Measurements from ENCODE around the gene ADA.
"Not testable (repeated sequence)": the region's sequence is repeated elsewhere in the genome, so short reads cannot be mapped to it uniquely, and the experiment has no call there.

Gene ADA

DNA sequence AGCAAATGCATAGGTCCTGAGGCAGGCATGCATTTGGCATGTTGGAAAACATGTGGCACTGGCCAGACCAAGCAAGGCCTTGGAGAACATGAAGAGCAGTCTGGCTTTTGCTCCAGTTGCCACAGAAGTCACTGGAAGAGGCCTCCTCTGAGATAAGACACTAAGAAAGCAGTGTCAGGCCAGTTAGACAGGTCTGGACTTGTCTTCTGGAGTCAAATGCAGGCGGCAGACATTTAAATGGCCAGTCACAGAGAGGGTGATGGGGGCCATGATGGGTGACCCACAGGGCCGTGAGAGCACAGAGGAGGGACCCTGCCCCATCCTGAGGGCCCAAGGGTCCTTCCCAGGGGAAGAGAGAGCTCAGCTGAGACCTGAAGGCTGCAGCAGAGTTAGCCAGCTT lies 26.7 kb upstream of the ADA start:
- DNase-seq, result no peak

DNA sequence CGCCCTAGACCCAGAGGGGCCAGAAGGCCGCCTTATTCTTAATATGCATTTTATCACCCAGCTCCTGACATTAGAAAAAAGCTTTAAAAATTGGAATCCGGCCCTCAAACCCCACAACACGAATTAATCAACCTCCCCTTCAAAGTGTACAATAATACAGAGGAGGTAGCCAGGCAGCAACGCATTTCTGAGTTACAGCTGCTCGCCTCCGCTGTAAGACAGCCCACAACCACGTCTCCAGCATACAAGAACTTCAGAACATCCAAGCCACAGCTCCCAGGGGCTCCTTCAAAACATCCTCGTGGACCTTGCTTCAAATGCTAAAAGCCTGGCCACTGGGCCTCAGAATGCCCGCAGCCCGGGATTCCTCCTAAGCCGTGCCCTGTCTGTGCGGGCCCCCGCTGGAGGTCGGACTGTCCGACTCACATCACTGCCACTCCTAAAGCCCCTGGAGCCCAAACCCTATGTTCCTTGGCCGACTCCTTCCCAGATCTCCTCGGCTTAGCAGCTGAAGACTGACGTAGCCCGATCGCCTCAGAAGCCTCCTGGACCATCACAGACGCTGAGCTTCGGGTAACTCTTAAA lies 20.9 kb upstream of the ADA start:
- DNase-seq, result not testable (repeated sequence)

DNA sequence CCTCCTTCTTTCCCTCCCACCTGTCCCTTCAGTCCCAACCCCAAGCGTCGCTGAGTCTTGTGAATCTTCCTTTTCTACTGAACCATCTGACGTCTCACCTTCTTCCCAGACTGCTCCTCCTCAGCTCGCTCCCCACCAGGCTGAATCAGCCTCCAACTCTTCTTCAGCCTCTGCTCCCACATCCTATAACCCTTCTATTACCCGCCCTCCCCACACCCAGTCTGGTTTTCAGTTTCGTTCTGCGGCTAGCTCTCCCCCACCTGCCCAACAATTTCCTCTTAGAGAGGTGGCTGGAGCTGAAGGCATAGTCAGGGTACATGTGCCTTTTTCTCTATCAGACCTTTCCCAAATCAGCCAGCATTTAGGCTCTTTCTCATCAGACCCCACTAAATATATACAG lies 20.0 kb upstream of the ADA start:
- DNase-seq, result peak; percentile 62

DNA sequence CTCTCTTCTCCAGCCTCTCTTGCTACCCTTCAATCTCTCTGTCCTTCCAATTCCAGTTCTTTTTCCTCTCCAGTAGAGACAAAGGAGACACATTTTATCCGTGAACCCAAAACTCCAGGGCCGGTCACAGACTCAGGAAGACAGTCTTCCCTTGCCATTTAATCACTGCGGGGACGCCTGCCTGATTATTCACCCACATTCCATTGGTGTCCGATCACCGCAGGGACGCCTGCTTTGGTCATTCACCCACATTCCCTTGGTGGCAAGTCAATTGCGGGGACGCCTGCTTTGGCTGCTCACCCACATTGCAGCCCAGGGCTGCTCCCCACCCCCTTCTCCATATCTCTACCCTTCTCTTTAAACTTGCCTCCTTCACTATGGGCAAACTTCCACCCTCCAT lies 19.4 kb upstream of the ADA start:
- DNase-seq, result not testable (repeated sequence)

DNA sequence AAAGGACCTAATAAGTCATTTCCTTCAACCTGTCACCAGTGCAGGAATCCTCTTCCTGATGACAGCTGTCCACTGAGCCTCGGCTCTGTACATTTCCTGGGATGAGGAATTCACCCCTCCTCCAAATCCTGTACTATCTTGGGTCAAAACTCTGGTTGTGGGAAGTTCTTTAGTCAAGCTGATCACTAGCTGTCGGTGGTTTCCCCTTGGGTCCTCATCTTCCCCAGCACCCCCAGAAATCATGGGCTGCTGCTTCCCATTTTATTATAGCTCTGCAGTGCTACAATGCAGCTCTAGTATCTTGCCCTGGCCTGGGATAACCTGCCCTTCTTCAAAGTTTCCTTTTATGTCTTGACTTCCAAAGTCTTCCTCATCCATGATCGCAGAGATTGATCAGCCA lies 14.6 kb upstream of the ADA start:
- no peak for DNase-seq

DNA sequence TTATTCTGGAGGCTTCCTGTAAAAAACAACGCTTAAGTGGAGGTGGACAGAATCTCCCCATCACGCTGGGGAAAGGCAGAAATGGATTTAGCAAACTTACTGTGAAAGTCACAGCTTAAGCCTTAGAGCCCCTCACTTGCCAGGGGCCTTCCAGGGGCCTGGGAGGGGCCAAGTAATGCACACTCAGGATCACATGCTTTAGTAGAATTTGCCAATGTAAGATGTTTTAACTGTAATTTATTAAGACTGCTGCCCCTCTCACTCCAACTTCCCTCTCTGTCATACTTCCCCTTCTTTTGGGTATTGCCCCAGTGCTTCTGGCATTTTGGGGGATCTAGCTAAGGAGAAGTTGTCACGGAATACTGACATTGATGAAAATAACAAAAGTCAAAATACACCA lies 12.6 kb upstream of the ADA start:
- no peak for DNase-seq

DNA sequence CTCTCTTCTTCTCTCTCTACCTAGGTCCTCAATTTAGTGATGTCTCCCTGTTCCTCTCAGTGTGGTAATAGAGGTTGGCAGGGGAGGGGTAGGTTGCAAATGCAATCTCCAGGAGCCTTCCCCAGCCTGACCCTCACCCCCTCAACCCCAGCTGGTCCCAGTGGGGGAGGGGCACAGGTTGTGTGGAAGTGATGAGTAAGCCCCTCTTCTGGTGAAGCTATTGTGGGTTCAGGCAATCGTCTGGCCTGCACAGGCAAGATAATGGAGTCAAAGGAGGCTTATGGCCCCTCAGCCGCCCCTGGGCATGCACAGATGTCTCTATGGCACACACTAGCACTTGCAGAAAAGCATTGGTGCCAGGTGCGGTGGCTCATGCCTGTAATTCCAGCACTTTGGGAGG lies 10.8 kb upstream of the ADA start:
- no peak for DNase-seq

DNA sequence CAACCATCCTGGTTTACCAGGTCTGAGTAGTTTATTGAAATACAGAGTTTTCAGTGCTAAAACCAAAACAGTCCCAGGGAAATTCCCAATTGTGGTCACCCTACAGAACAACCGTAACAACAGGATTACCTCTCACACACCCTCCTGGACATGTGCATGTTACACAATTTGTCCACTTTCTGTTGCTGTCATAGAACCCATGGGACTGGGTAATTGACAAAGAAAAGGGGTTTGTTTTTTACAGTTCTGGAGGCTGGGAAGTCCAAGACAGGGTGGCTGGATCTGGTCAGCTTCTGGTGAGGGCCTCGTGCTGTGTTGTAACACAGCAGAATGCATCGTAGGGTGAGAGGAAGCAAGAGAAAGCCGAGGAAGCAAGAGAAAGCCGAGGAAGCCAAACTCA lies 9.1 kb upstream of the ADA start:
- DNase-seq, result no peak

DNA sequence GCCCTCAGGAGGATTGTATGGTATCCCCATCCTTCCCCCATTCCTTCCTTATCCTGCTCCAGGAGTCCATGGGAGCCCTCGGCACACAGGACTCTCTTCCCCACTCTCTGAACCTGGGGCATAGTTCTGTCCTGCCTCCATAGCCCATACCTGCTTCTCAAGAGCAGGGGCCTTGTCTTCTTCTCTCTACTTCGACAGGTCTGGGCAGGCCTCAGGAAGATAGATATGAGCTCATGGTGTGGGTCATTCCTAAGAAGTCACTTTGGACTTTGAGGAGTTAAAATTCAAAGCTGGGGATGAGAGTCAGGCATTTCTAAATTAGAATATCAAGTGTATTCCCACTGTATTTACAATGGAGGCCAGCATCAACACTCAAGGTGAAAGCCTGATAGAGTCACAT lies 8.4 kb upstream of the ADA start:
- no peak for DNase-seq

DNA sequence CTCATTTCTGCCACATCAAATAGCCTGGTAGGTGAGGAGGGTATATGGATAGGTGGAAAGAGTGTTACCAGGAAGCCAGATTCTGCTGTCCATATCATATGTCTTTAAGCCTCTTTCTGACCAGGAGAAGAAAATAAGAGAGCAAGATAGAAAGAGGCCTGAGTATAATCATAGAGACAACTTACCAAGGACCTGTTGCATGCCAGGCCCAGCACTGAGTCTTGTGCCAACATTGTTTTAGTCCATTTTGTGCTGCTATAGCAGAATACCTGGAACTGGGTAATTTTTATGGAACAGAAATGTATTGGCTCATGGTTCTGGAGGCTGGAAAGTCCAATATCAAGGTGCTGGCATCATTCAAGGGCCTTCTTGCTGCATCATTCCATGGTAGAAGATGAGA lies 7.3 kb upstream of the ADA start:
- DNase-seq, result no peak

DNA sequence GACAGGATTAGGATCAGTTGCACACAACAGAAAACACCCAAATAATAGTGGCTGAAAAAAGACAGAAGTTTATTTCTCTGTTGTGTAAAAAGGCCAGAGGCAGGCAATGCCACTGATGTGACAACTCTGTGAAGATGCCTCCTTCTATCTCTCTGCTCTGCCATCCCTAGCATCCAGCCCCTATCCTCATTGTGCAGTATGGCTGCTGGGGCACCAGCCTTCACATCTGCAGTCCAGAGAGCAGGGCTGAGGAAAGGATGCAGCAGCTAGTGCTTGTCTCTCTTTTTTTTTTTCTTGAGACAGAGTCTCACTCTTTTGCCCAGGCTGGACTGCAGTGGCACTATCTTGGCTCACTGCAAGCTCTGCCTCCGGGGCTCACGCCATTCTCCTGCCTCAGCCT lies 6.4 kb upstream of the ADA start:
- no peak for DNase-seq

DNA sequence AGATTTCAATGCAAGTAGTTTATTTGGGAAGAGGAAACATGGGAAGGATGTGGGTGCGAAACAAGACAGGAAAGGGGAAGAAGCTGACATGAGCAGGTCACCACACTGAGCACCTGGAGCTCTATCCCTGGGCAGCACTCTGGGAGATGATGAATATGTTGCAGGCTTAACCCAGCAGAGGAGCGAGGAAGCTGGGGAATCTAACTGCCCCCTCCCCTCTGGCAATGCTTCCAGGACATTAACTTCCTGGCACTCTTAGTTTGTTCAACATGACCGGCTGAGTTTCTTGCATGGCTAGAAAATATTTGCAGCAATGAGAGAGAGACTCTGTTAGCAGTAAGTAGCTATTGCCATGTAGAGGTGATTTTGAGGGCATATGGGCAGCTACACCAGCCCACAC lies 4.9 kb upstream of the ADA start:
- no peak for DNase-seq

DNA sequence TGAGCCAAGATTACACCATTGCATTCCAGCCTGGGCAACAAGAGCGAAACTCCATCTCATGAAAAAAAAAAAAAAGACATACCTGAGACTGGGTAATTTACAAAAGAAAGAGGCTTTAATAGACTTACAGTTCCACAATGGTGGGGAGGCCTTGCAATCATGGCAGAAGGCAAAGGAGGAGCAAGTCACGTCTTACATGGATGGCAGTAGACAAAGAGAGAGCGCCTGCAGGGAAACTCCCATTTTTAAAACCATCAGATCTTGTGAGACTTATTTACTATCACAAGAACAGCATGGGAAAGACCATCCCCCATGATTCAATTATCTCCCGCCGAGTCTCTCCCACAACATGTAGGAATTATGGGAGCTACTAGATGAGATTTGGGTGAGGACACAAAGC lies 2.7 kb upstream of the ADA start:
- not testable (repeated sequence) for DNase-seq

DNA sequence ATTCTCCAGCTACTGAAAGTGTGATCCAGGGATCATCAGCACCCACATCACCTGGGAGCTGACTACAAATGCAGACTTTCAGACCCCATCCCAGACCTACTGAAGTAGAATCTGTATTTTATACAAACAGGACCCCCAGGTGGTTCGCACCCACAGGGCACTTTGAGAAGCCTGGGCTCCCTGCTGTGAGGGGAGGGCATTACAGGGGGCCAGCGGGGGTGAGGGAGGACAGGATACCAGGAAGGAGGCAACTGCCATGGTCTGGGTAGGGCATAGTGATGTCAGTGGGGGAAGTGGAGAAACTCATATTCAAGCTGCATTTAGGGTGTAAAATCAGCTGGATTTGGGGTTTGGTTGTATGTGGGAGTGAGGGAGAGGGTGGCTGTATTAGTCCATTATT lies 2.0 kb upstream of the ADA start:
- no peak for DNase-seq

DNA sequence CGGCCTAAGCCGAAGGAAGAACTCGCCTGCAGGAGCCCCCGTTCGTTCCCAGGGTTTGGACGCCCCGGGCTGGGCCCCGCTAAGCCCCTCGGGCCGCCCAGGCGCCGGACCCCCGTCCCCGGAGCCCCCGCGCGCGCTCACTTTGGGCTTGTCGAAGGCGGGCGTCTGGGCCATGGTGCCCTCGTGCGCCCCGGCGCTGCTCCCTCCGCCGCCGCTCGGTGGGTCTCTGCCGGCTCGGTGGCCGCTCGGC lies 140 bp downstream of the ADA start:
- DNase-seq, result no peak

DNA sequence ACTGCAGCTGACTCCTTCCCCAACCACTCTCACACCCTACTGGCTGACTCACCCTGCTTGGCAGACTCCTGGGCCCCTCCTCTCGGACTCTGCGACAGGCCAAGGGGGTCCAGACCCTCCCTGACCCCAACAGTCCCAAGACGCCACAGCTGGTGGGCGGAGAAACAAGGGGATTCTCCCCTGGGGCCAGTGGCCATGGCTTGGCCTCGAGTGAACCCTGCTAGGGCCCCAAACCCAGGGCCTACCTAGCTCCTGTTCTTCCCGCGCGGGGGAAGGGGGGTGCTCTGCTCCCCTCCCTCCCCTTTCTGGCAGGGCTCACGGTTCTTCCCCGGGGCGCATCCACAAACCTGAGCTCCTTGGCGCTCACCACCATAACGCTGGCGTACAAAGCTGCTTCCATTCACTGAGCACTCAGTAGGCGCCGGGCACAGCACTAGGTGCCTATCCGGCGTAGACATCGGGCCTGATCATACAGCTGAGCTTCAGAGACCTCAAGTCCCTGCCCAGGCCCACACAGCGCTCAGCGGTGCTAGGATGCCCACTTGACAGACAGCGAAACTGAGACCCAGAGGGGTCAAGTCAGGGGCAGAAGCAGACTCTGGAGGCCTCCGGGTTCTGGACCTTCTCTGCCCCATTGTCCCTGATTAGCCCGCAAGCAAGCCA lies 597 bp downstream of the ADA start:
- DNase-seq, result no peak

DNA sequence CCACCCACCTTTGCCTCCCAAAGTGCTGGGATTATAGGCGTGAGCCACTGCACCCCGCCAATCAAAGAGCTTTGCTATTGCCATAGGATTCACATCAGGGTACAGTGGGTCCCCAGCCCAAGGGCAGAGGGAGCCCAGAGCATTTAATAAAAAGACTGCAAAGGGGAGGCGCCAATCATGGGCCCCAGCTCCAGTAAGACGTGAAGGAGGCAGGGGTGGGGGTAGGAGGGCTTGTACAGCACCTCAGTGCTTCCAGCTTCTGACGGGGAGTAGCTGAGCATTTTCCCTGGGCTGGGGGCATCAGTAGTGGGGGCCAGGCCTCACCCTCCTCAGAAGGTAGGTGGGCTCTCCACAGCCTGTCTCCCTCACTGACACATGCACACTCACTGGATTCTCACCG lies 1.5 kb downstream of the ADA start:
- DNase-seq, result no peak

DNA sequence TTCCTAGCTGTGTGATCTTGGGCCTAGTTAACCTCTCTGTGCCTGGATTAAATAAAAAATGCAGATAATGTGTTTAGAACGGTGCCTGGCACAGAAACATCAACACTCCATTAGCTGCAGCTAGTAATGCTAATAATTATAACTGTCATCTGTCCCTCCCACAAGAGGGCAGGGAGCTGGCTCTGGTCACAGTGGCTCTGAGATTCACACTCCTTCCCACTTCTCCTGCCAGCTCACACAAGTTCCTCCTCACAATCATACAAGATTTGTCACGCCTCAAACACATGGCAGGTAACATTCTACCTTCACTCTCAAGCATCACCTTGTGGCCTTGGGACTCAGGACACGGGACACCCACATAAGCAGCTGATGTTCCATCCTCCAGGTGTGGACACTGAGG lies 2.4 kb downstream of the ADA start:
- DNase-seq, result no peak

DNA sequence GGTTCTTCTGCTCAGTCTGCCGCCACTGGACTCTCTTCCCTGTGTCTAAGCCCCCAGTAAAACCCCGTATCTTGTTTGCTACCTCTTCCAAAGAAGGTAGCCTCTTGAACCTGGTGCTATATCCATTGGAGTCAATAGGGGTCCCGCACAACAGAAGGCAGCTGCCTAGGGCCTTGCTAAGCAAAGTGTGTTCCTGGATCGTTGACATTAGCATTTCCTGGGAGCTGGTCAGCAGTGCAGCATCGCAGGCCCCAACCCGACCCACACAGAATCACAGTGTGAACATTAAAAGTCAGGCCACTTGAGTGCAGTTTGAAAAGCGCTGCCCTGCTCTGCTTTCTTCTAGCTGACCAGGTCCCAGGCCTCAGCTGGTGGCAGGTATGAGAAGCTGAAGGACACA lies 2.9 kb downstream of the ADA start:
- no peak for DNase-seq

DNA sequence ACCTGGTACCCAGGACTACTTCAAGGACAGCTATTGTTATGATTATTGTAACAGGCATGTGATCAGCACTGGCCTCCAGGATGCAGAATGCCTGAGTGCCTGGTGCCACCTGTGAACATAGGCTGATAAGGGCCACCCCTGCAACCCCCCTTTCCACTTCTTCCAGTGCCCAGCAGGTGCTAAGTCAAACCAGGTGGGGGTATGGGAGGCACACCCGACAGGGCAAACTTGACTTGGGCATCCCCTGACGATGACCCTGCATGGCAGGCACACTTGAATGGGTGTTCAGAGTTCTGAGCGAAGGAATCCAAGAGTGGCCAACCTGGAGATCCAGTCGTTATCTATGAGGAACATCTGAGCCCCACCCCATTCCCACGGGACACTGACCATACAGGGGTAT lies 3.4 kb downstream of the ADA start:
- DNase-seq, result no peak

DNA sequence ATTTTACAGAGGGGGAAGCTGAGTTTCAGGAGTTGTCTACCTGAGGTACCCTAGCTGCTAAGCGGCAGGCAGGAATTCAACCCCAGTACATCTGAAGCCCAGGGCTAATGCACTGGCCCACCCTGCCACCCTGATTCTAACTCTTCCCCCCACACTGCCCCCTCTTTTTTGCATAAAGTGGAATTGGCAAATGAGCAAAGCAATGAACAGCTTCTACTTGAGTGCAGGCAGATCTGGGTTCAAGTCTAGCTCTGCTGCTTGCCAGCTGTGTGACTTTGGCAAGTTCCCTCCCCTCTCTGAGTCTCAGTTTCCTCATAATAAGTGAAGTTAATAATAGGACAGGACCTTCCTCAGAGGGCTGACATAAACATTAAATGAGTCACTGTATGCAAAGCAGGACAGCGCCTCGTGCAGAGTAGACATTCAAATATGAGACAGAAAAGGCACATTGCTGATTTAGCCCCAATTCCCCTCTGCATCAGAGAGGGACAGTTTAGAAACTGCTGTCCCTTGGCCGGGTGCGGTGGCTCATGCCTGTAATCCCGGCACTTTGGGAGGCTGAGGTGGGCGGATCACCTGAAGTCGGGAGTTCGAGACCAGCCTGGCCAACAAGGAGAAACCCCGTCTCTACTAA lies 4.7 kb downstream of the ADA start:
- no peak for DNase-seq

DNA sequence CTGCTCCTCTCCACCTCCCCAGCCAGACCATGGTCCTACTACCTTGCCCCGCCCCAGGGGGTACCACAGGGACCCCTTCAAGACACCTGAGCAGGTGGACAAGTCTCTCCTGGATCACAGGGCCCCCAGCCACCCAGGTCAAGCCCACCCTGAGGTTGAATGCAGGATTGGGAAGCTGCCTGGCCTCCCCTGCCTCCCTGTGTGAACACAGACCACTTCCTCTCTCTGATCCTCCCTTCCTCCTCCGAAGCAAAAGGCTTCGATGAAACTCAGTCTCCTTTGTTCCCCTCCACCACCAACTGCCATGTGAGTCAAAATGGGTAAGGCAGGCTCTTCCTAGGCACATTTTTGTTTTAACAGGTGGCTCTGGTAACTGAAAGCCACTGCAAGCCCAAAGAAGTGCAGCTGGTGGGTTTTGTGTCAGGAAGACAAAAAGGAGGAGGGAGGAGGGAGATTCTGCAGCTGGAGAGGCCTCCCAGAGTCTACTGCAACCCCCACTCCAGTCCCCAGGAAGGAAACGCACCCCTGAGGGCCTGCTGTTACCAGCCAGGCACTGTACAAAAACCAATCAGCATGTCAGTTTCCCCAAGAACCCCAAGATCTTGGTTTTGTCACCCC lies 5.4 kb downstream of the ADA start:
- DNase-seq, result no peak

DNA sequence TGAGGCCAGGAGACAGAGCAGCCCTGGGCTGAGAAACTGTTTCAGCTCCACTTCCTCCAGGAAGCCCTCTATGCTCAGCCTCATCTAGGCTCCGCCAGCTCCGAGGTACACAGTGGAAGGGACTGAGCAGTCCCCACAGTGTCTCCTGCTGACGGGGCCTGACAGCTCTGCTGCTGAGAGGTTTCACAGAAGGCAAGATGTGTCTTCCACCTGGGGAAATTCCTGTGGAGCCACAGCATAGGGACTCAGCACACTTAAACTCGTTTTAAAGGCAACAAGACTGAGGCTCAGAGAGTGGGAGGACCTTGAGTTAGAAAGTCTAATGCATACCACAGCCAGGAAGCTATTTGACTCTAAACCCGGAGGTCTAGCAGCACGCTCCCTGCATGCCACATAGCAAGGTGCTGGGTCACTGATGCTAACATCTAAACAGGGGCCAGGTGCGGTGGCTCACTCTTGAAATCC lies 6.8 kb downstream of the ADA start:
- no peak for DNase-seq

DNA sequence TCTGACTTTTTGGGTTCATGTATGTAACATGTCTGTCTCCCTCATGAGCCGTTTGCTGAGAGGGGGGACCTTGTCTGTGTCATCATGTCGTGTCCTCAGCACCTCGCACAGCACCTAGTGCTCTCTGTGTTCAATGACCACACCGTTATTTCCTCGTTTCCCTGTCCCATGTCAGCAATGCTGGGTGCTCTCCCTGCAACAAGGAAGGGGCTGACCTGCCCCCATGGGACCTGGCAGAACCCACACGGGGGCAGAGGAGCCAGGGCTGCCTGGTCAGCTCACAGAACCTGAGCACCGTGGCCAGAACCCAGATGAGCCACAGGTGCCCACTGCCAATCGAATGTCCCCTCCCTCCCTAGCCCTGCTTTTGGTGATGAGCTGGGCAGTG lies 7.3 kb downstream of the ADA start:
- no peak for DNase-seq
